ENCODE data around the gene SGCD. TPM values are rescaled to one million over a fixed set of nuclear protein-coding genes. Genes with fewer than 3 reads are reported as not detected.

SGCD gene
- total RNA-seq, 2 experiments from 2014 or later = not detected

- H3K79me2 ChIP-seq (ENCODE audit: insufficient read depth, low read depth, low read length) = no peaks in the 10 kb centered on the region
- DNase-seq (ENCODE audit: low spot score) = no peak
- H4K20me1 ChIP-seq (ENCODE audit: insufficient read depth, low read length) = no peaks in the 10 kb centered on the region
- no peak overlapping the region for H3K4me3 ChIP-seq (ENCODE audit: low read depth, low read length, poor library complexity, severe bottlenecking)
- H3K27ac ChIP-seq (ENCODE audit: low read depth, low read length, poor library complexity, severe bottlenecking) = no peak overlapping the region
- no peaks in the 10 kb centered on the region for H3K36me3 ChIP-seq (ENCODE audit: insufficient read depth, low read length)
- no peaks in the 10 kb centered on the region for H3K9me3 ChIP-seq (ENCODE audit: low read length)
- no TSS peak for BruUV-seq (replicated peaks)
- POLR2A ChIA-PET = no interaction called here
- no peaks in the 10 kb centered on the region for H3K4me1 ChIP-seq (ENCODE audit: insufficient read depth, low read length, poor library complexity, severe bottlenecking)
- H3K9me2 ChIP-seq (ENCODE audit: insufficient read depth, low read length) = no peaks in the 10 kb centered on the region
- H2AFZ ChIP-seq (ENCODE audit: low read length) = no peak overlapping the region
- CTCF ChIA-PET (ENCODE audit: unreplicated experiment) = no interaction called here
- no peak overlapping the region for H3K4me2 ChIP-seq (ENCODE audit: low read length)
- intact Hi-C loops (cut with micrococcal nuclease; ENCODE audit: unreplicated experiment) = no loop called here
- TF ChIP-seq EZH2phosphoT487 (IDR thresholded peaks at IDR 0.05; ENCODE audit: borderline replicate concordance, low read depth, low read length) (no peak), CTCF (conservative IDR thresholded peaks at IDR 0.05; ENCODE audit: low read length) (no peak)
Observed at GRCh38 chr5:156351423-156351822, 24.5 kb downstream of the SGCD start.

GRCh38 chr5:156354571-156354970, 27.6 kb downstream of the SGCD start:
- H3K27ac ChIP-seq (ENCODE audit: low read depth, low read length, poor library complexity, severe bottlenecking) = no peak overlapping the region
- intact Hi-C loops (cut with micrococcal nuclease; ENCODE audit: unreplicated experiment) = no loop called here
- no peak overlapping the region for H2AFZ ChIP-seq (ENCODE audit: low read length)
- no peaks in the 10 kb centered on the region for H3K9me3 ChIP-seq (ENCODE audit: low read length)
- no peak overlapping the region for H3K4me2 ChIP-seq (ENCODE audit: low read length)
- DNase-seq (ENCODE audit: low spot score) = no peak
- no TSS peak for BruUV-seq (replicated peaks)
- no peak overlapping the region for H3K4me3 ChIP-seq (ENCODE audit: low read depth, low read length, poor library complexity, severe bottlenecking)
- H3K79me2 ChIP-seq (ENCODE audit: insufficient read depth, low read depth, low read length) = no peaks in the 10 kb centered on the region
- ChIA-PET POLR2A (interaction anchor here (0.7 kb wide), 2 partner anchors 20 to 55 kb away, joined by 3 to 4 read pairs; no protein-coding TSS in a partner anchor), CTCF (ENCODE audit: unreplicated experiment) (no interaction called here)
- no peaks in the 10 kb centered on the region for H3K4me1 ChIP-seq (ENCODE audit: insufficient read depth, low read length, poor library complexity, severe bottlenecking)
- TF ChIP-seq CTCF (conservative IDR thresholded peaks at IDR 0.05; ENCODE audit: low read length) = no peak
- TF ChIP-seq EZH2phosphoT487 (IDR thresholded peaks at IDR 0.05; ENCODE audit: borderline replicate concordance, low read depth, low read length) = no peak
- no peaks in the 10 kb centered on the region for H3K36me3 ChIP-seq (ENCODE audit: insufficient read depth, low read length)
- H4K20me1 ChIP-seq (ENCODE audit: insufficient read depth, low read length) = no peaks in the 10 kb centered on the region
- no peaks in the 10 kb centered on the region for H3K9me2 ChIP-seq (ENCODE audit: insufficient read depth, low read length)

GRCh38 chr5:156356238-156356637, 29.3 kb downstream of the SGCD start:
- no TSS peak for BruUV-seq (replicated peaks)
- CTCF ChIA-PET (ENCODE audit: unreplicated experiment) = no interaction called here

More at GRCh38 chr5:156356238-156356637, 29.3 kb downstream of the SGCD start:
- Histone ChIP-seq H3K36me3 (ENCODE audit: insufficient read depth, low read length) (no peaks in the 10 kb centered on the region), H3K9me3 (ENCODE audit: low read length) (no peaks in the 10 kb centered on the region), H3K79me2 (ENCODE audit: insufficient read depth, low read depth, low read length) (no peaks in the 10 kb centered on the region), H3K4me1 (ENCODE audit: insufficient read depth, low read length, poor library complexity, severe bottlenecking) (no peaks in the 10 kb centered on the region), H3K4me3 (ENCODE audit: low read depth, low read length, poor library complexity, severe bottlenecking) (no peak overlapping the region), H4K20me1 (ENCODE audit: insufficient read depth, low read length) (no peaks in the 10 kb centered on the region), H2AFZ (ENCODE audit: low read length) (no peak overlapping the region), H3K4me2 (ENCODE audit: low read length) (no peak overlapping the region), H3K9me2 (ENCODE audit: insufficient read depth, low read length) (no peaks in the 10 kb centered on the region), H3K27ac (ENCODE audit: low read depth, low read length, poor library complexity, severe bottlenecking) (no peak overlapping the region)
- POLR2A ChIA-PET = interaction anchor here (1.1 kb wide), 1 partner anchor 44 kb away, joined by 4 read pairs; no protein-coding TSS in a partner anchor
- DNase-seq (ENCODE audit: low spot score) = no peak
- no peak for TF ChIP-seq CTCF (conservative IDR thresholded peaks at IDR 0.05; ENCODE audit: low read length)
- TF ChIP-seq EZH2phosphoT487 (IDR thresholded peaks at IDR 0.05; ENCODE audit: borderline replicate concordance, low read depth, low read length) = no peak
- intact Hi-C loops (cut with micrococcal nuclease; ENCODE audit: unreplicated experiment) = no loop called here

All from OCI-LY7 (cell line).